NCI-H446 (cell line): ENCODE measurements around the gene GDF7.

ENCODE experiments used
- DNase-seq, 2 experiments: peaks; one replicate each; lab custom pipeline; 2025; lab: John Stamatoyannopoulos, UW

The GDF7 gene

DNA sequence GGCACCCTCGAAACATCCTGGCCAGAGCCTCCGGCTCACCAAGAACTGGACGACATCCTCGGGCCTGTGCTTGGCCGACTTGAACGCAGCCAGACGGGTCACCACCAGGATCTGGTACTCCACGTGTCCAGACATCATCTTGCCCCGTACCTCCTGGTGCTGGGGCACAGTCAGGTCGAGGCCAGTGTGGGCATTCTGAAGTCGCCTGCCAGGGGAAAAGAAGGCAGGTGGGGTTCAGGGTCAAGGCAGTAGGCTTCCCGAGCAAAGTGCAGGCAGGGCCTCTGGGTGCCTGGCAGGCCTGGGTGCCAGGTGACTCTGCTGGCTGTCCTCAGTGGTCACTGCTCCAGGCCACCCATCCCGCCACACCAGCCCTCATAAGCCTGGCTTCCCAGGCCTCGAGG lies 21.6 kb upstream of the GDF7 start:
- no peak for DNase-seq

DNA sequence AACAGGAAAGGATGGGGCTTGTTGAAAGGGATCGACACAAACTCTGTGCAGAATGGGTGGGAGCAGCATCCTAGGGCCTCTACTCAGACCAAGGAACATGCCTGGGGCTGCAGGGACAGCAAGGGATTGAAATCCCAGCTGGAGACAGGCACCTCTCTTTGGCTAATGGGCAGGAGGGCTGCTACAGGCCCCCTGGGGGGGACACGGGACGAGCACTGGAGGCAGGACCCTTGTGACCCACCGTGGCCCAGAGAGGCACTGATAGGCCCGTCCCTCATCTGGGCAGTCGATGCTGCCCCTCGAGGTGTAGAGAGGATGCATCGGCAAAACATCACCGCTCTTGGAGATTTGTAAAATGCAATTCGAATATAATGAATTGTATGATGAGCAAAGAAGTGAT lies 21.2 kb upstream of the GDF7 start:
- DNase-seq = no peak

GRCh38 chr2:20646446-20646845 lies 20.5 kb upstream of the GDF7 start:
- DNase-seq = no peak

- no peak for DNase-seq
Observed at GRCh38 chr2:20647211-20647610, 19.7 kb upstream of the GDF7 start.

DNA sequence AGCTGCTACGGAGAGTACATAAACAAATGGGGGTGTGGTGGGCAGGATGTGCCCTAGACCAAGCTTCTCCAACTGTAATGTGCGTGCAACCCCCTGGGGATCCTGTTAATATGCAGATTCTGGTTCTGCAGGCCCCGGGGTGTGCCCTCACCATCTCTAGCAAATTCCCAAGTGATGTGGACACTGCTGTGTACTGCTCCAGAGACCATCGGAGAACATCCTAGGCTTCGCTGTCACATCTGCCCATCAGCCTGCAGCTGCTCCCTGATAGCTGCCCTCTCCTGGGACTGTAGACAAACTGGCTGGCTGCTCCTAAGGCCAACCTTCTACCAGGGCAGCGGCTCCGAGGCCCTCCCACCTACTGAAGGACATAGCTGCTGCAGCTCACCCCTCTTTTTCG lies 19.2 kb upstream of the GDF7 start:
- DNase-seq = no peak

DNA sequence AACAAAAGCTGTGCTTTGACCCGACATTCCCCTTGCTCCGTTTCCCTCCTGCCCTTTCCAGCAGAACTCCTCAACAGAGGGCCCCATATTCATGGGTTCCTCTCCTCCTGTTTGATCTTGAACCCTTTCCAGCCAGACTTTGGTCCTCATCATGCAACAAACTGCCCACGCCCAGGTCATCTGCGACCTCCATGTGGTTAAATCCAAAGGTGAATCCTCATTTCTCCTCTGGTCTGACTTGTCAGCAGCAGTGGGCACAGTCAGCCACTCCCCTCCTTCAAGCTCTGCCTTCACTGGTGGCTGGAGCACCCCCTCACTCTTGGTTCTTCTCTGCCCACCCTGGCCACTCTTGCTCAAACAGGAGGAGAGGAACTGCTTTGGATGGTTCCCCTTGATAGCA lies 18.7 kb upstream of the GDF7 start:
- DNase-seq = no peak

DNA sequence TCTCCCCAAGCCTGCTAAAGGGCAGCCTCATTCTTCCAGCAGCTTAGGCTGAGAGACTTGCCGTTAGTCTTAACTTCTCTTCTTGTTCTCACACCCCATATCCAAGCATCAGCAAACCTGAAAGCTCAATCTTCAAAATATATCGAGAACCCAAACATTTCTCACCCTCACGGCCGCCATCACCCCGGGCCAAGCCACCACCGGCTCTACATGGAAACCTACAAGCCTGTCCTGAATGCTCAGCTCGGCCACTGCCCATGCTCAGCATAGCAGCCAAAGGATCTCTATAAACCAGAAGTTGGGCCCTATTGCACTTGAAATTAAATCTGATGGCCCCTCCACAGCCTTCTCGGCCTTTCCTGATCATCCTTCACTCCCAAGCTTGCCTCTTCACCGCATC lies 18.1 kb upstream of the GDF7 start:
- no peak for DNase-seq

- DNase-seq = no peak
Observed at GRCh38 chr2:20649576-20649975, 17.4 kb upstream of the GDF7 start.

DNA sequence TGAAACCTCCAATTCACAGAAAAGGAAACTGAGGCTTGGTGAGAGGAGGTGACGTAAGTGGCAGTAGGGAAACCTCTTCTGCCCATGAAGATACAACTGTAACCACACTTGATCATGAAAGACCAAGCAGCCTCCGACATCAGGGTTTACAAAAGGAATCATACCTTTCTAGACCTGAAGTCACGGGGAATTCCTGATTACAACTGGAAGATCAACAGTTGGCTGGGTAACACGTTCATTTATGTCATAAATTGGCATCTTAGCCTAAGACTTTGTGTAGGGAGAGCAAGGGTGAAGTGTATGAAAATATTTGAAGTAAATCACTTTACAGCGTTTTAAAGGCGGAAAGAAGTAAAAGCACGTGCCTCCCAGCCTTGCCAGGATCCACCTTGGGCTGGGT lies 17.0 kb upstream of the GDF7 start:
- DNase-seq = peak in 1 of 2 experiments; percentile 15

DNA sequence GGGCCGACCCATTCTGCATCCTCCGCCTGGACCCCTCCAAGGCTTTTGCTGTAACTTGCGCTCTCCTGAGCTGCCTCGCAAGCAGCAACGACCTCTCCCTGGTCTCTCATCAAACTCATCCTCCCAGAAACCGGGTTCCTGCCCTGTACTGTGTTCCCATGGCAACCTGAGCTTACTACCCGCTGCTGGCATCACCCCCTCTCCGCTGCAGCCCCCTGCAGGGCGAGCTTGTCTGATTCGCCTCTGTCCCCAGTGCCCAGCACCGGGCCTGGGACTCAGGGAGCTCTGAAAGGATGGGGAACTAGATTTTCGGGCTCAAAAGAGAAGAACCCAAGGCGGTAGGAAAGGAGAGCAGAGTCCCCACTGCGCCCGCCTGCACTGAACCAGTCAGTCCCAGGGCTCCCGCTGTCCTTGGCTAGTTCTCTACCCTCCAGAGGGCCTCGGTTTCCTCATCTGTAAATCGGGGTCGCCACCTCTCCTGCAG lies 16.5 kb upstream of the GDF7 start:
- DNase-seq = peak; percentile 6 to 56

- peak; percentile 30 to 87 for DNase-seq
Observed at GRCh38 chr2:20650877-20651730, 15.8 kb upstream of the GDF7 start, which contains the start of gene HS1BP3. Gene HS1BP3, minus strand, starts transcription at chr2:20651098. Its CDS starts 35 bp downstream, at chr2:20651063.

- DNase-seq = no peak
Observed at GRCh38 chr2:20651731-20652099, 15.2 kb upstream of the GDF7 start.

- DNase-seq = no peak
Observed at GRCh38 chr2:20652141-20652540, 14.8 kb upstream of the GDF7 start.

GRCh38 chr2:20652673-20653575 lies 14.0 kb upstream of the GDF7 start:
- DNase-seq = no peak

- DNase-seq = no peak
Observed at GRCh38 chr2:20653695-20654534, 13.0 kb upstream of the GDF7 start.

DNA sequence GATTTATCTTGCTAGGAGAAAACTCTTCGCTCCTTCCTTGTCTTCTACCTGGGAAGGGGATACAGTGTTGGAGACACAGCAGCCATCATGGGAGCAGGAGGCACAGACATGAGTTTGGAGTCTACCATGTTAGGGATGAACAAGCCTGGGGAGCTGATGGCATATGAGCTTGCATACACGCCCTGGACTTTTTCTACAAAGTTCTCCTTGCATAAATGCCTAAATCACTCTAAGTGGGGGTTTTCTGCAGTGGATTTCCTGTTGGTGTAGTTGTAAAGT lies 12.5 kb upstream of the GDF7 start:
- no peak for DNase-seq

GRCh38 chr2:20656561-20656960 lies 10.4 kb upstream of the GDF7 start:
- DNase-seq = no peak

DNA sequence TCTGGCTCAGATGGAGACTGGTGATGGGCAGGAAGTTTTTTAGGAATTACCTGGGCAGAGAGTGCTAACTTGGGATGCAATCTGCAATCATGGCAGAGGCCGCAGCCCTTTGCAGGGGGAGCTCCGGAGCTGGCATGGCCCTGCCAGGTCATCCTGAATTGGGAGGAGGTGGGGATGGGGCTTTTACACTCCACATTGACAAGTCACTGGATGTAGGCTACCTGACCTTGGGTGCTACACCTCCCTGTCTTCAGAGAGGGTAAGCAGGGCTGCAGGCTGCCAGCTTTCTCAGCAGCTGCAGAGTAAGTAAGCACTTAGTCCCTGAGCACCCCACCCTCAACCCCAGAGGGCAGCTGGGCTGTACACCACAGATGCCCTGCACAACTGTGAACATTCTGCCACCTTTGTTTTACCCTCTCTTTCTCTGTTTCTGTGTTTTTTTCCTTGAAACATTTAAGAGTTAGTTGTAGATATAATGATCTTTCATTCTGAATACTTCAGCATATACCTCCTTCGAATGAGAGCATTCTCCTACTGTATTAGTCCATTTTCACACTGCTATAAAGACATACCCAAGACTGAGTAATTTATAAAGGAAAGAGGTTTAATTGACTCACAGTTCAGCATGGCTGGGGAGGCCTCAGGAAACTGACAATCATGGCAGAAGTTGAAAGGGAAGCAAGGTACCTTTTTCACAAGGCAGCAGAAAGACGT lies 9.3 kb upstream of the GDF7 start:
- DNase-seq = no peak

DNA sequence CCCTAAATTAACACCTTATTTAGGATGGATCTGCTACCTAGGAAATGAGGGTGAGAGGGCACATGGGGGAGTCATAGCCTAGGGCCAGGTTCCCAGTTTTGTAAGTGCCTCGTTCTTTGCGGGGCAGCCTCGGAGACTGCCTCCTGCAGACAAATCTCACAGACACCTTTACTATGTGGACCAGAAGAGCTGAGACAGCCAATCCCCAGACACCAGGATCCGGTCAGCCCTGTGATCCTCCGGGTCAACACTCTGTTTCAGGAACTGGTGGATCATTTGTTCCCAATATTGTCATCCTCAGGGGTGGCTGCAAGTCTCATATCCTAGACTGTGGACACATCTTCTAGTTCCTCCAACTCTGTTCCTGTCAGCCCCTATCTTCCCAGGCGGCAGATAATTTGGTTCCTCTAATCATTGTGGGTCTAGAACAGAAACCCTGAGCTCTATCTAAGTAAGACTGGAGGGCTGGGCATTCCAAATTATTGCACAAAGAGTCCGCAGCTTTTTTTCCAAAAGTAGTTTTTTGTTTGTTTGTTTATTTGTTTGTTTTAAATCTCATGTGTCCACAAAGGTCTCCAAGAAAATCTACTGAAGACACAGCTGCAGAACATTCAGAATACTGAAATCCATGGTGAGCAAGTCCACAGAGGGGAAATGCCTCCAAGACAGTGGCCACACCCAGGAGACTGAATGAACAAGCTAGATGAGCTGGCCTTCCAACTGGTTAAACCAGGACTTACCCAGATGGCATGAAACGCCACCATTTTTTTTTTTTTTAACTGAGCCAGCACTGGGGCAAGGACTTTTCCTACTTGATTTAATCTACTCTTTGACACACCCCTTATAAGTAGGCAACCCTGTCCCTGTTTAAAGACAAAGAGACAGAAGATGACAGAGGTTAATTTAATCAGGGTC lies 6.2 kb upstream of the GDF7 start:
- DNase-seq = no peak
